K562 (cell line): ENCODE measurements around the gene MACF1. TPM values are rescaled to one million over a fixed set of nuclear protein-coding genes. Genes with fewer than 3 reads are reported as not detected.

Experiments used
- ATF3 ChIP-seq, 2 experiments: fragments of 450-650 bp in 1 of 2; sonication (generic) in 1 of 2; formaldehyde crosslinking in 1 of 2; IDR thresholded peaks in 1 of 2; conservative IDR thresholded peaks in 1 of 2; 2 replicates each; pipeline versions ENCODE4 v1.6.1 to v1.8.1; 2016 to 2023; ENCODE audit warnings: mild to moderate bottlenecking in 2 of 2, moderate library complexity in 2 of 2, inconsistent platforms in 1 of 2, missing genetic modification reagents in 1 of 2
- ATF4 ChIP-seq: fragments of 450-650 bp; formaldehyde crosslinking; IDR thresholded peaks from 2 replicates; pipeline ENCODE4 v1.4.0; 2022; ENCODE audit warnings: mild to moderate bottlenecking, moderate library complexity
- ATF7 ChIP-seq: fragments of 450-650 bp; IDR thresholded peaks from 2 replicates; pipeline ENCODE4 v1.7.1; 2014; ENCODE audit warnings: mild to moderate bottlenecking, moderate library complexity
- CEBPG ChIP-seq, 3 experiments: fragments of 200-800 bp in 1 of 3; sonication (Bioruptor generic) in 1 of 3; sonication (generic) in 1 of 3; formaldehyde crosslinking in 1 of 3; IDR thresholded peaks in 2 of 3; conservative IDR thresholded peaks in 1 of 3; 2 replicates each; pipeline versions ENCODE4 v1.6.1 to v1.8.0; 2016 to 2022; ENCODE audit warnings: missing compliant biosample characterization in 2 of 3, missing genetic modification characterization in 2 of 3, mild to moderate bottlenecking in 1 of 3, missing genetic modification reagents in 1 of 3
- CEBPZ ChIP-seq: fragments of 150-350 bp; IDR thresholded peaks from 2 replicates; pipeline ENCODE4 v1.6.1; 2014; ENCODE audit warnings: low read depth, mild to moderate bottlenecking, low read length, borderline replicate concordance
- HMG20A ChIP-seq: fragments of 450-650 bp; formaldehyde crosslinking; conservative IDR thresholded peaks from 2 replicates; pipeline ENCODE4 v1.4.0; 2020; ENCODE audit warnings: mild to moderate bottlenecking, mixed read lengths
- JUN ChIP-seq, 2 experiments: sonication (generic) in 1 of 2; formaldehyde crosslinking in 1 of 2; IDR thresholded peaks; 2 replicates each; pipeline versions ENCODE4 v1.6.1 to v1.8.0; 2012 to 2022; ENCODE audit warnings: borderline replicate concordance in 2 of 2, mild to moderate bottlenecking in 2 of 2, improper control_type of control experiment in 1 of 2, low read depth in 1 of 2, low read length in 1 of 2, missing genetic modification reagents in 1 of 2
- PCBP1 ChIP-seq: fragments of 200-400 bp; formaldehyde crosslinking; IDR thresholded peaks from 2 replicates; pipeline ENCODE4 v1.6.1; 2018; ENCODE audit warnings: mild to moderate bottlenecking, low read depth, low read length; ENCODE audit not compliant: poor library complexity, severe bottlenecking
- RCOR1 ChIP-seq, 2 experiments: IDR thresholded peaks; 2 replicates each; pipeline ENCODE4 v1.6.1; 2012; ENCODE audit warnings: low read depth in 2 of 2, low read length in 2 of 2, borderline replicate concordance in 1 of 2, improper control_type of control experiment in 1 of 2
- THRB ChIP-seq: fragments of 450-650 bp; formaldehyde crosslinking; conservative IDR thresholded peaks from 2 replicates; pipeline ENCODE4 v1.4.0; 2022; ENCODE audit warnings: mild to moderate bottlenecking, missing genetic modification characterization
- TRIM24 ChIP-seq, 2 experiments: fragments of 450-650 bp; IDR thresholded peaks; 2 replicates each; pipeline ENCODE4 v1.6.1; 2016
- polyA plus RNA-seq, 8 experiments: library from polyadenylated mRNA; depleted of rRNA in 4 of 8; stranded (reverse) in 5 of 8; unstranded in 3 of 8; fragments of >200 nt; fragmentation: Nextera tagmentation in 2 of 8; fragmentation: Illumina TruSeq in 1 of 8; extraction: Ambion mirVana in 2 of 8; extraction: Trizol in 1 of 8; gene quantifications; 2 replicates each; pipeline versions ENCODE4 v1.2.1 to v1.2.3, GENCODE V29; 2011 to 2014; ENCODE audit warnings: inconsistent platforms in 1 of 8, missing spikeins in 1 of 8
- total RNA-seq, 7 experiments: library from RNA; depleted of rRNA in 6 of 7; stranded (reverse); fragments of >200 nt in 6 of 7; fragmentation: Illumina TruSeq in 2 of 7; extraction: Trizol in 2 of 7; gene quantifications; 2 replicates each; pipeline versions ENCODE4 v1.2.1 to v1.2.3, GENCODE V29; 2011 to 2021; ENCODE audit warnings: low replicate concordance in 1 of 7

Gene MACF1
- total and polyA plus RNA-seq, 9 of the 15 experiments (the other 6 are each of a cell fraction or from before 2014, with no cell fraction given): 13.2 to 232 (median 112) TPM

GRCh38 chr1:39488793-39489566, 284.5 kb downstream of the MACF1 start (continued):
- TF ChIP-seq JUN (IDR thresholded peaks at IDR 0.05; ENCODE audit: borderline replicate concordance, low read depth, low read length) (0 out of 2 replicates have a peak, but pooled peaks have one; percentile 7), JUN (CRISPR knock-in tag; IDR thresholded peaks at IDR 0.05; ENCODE audit: borderline replicate concordance) (no peak), PCBP1 (no peak), THRB (0 out of 2 replicates have a peak, but pooled peaks have one; percentile 9), RCOR1 (IDR thresholded peaks at IDR 0.05; ENCODE audit: borderline replicate concordance in 1 of 2, low read depth in 2 of 2, low read length in 2 of 2) (no peak), CEBPZ (no peak), HMG20A (CRISPR knock-in tag) (no peak), ATF7 (peak; percentile 42; the same call in 1 of the 2 replicates), CEBPG (CRISPR knock-in tag; IDR thresholded peaks at IDR 0.05) (peak; percentile 71), CEBPG (tag; conservative IDR thresholded peaks at IDR 0.05 in 1 of 2, IDR thresholded peaks at IDR 0.05 in 1 of 2) (peak; percentile 87 to 88), ATF3 (IDR thresholded peaks at IDR 0.05) (peak; percentile 89), ATF3 (CRISPR knock-in tag; conservative IDR thresholded peaks at IDR 0.05) (no peak), ATF4 (0 out of 2 replicates have a peak, but pooled peaks have one; percentile 33), TRIM24 (IDR thresholded peaks at IDR 0.05) (peak in 1 of 2 experiments; percentile 42; a peak in 2 of 4 replicates)
